BJ (cell line): ENCODE measurements around the gene ALKBH8. TPM values are rescaled to one million over a fixed set of nuclear protein-coding genes. Genes with fewer than 3 reads are reported as not detected.
A peak's percentile ranks its signal among the peaks of the same experiment; 100 is the strongest.
"Not testable (repeated sequence)": the region's sequence is repeated elsewhere in the genome, so short reads cannot be mapped to it uniquely, and the experiment has no call there.

Experiments used
- CTCF ChIA-PET: fragments of 350-600 bp; formaldehyde crosslinking; extraction: SDS; loops from one replicate; lab custom pipeline; 2021; ENCODE audit warnings: antibody characterized with exemption, inconsistent platforms; lab: Yijun Ruan, JAX
- POLR2A ChIA-PET: fragments of 300-600 bp; sonication (Branson Sonifier 250); formaldehyde crosslinking; extraction: SDS; loops from one replicate; lab custom pipeline; 2021; ENCODE audit warnings: antibody characterized with exemption; lab: Charles Lee
- DNase-seq: peaks from one replicate; pipeline ENCODE4 v3.0.0-alpha.2; 2011; ENCODE audit warnings: low read depth
- H3K27me3 ChIP-seq: 2 replicates; pipeline ENCODE4 v1.6.0; 2011; ENCODE audit warnings: low read length; ENCODE audit not compliant: control insufficient read depth, insufficient read depth
- H3K36me3 ChIP-seq: 2 replicates; pipeline ENCODE4 v1.5.1; 2011; ENCODE audit warnings: low read length; ENCODE audit not compliant: control insufficient read depth, insufficient read depth
- H3K4me3 ChIP-seq: 2 replicates; pipeline ENCODE4 v1.5.1; 2011; ENCODE audit warnings: low read depth, mild to moderate bottlenecking, control low read depth, low read length
- CTCF ChIP-seq: IDR thresholded peaks from 2 replicates; pipeline ENCODE4 v1.5.1; 2011; ENCODE audit warnings: low read depth, mild to moderate bottlenecking, control low read depth, inconsistent platforms, low read length, moderate library complexity; ENCODE audit not compliant: insufficient read depth
- polyA plus RNA-seq: library from polyadenylated mRNA; depleted of rRNA; stranded (reverse); fragments of >200 nt; gene quantifications from 2 replicates; pipeline ENCODE4 v1.2.3, GENCODE V29; 2011

The ALKBH8 gene
- polyA plus RNA-seq, 1 experiment = 2.9 TPM

GRCh38 chr11:107590460-107591377, 25.2 kb upstream of the ALKBH8 start, which contains the start of gene ELMOD1:
Gene ELMOD1 (plus strand): TSS chr11:107591147. CDS start chr11:107618190, 27,043 bp downstream.
- TF ChIP-seq CTCF = peak; percentile 24; the same call in 1 of the 2 replicates
- Histone ChIP-seq H3K4me3 (peak within 1 kb of the TSS; percentile 60), H3K27me3 (peaks cover 33% of the 10 kb centered on the region), H3K36me3 (no peaks in the 10 kb centered on the region)
- ChIA-PET CTCF (interaction anchor here (0.5 to 4.2 kb wide), 4 partner anchors 14 to 99 kb away, joined by 4 to 22 read pairs (median 4); no protein-coding TSS in a partner anchor), POLR2A (no interaction called here)
- DNase-seq = no peak

- ChIA-PET CTCF (interaction anchor here (1.1 to 2.0 kb wide), 4 partner anchors 10 to 183 kb away, joined by 3 to 7 read pairs (median 6); no protein-coding TSS in a partner anchor), POLR2A (no interaction called here)
- Histone ChIP-seq H3K27me3 (peaks cover 23% of the 10 kb centered on the region), H3K4me3 (no peak overlapping the region), H3K36me3 (no peaks in the 10 kb centered on the region)
- TF ChIP-seq CTCF = no peak
- DNase-seq = peak; percentile 62
These were observed 21.9 kb upstream of the ALKBH8 start for GRCh38 chr11:107587306-107587979.

GRCh38 chr11:107583629-107584195, 18.2 kb upstream of the ALKBH8 start:
- ChIA-PET CTCF (interaction anchor here (0.9 to 1.5 kb wide), 4 partner anchors 8 to 186 kb away, joined by 3 to 6 read pairs (median 4); no protein-coding TSS in a partner anchor), POLR2A (no interaction called here)
- peaks cover 3% of the 10 kb centered on the region; the same call in 1 of the 2 replicates for H3K27me3 ChIP-seq
- no peak for TF ChIP-seq CTCF
- no peaks in the 10 kb centered on the region for H3K36me3 ChIP-seq
- H3K4me3 ChIP-seq = no peak overlapping the region
- DNase-seq = no peak

- no peaks in the 10 kb centered on the region for H3K36me3 ChIP-seq
- POLR2A ChIA-PET = no interaction called here
- CTCF ChIA-PET = interaction anchor here (2.0 kb wide), 1 partner anchor 108 kb away, joined by 8 read pairs; no protein-coding TSS in a partner anchor
These were observed 15.6 kb upstream of the ALKBH8 start for GRCh38 chr11:107581147-107581546.

GRCh38 chr11:107579169-107579568, 13.6 kb upstream of the ALKBH8 start:
- POLR2A ChIA-PET, H3K27me3 ChIP-seq, H3K36me3 ChIP-seq, H3K4me3 ChIP-seq, DNase-seq: not testable (repeated sequence)
- CTCF ChIA-PET = interaction anchor here (5.6 kb wide), 1 partner anchor 111 kb away, joined by 84 read pairs; no protein-coding TSS in a partner anchor

More at GRCh38 chr11:107581147-107581546, 15.6 kb upstream of the ALKBH8 start:
- no peak for DNase-seq
- no peak overlapping the region for H3K4me3 ChIP-seq
- no peak for TF ChIP-seq CTCF
- peaks cover 2% of the 10 kb centered on the region; the same call in 1 of the 2 replicates for H3K27me3 ChIP-seq
